SKM-1 (cell line): Measurements from ENCODE around the gene IGSF21.

Source experiments
- DNase-seq: peaks from one replicate; lab custom pipeline; 2025; ENCODE audit not compliant: unreplicated experiment; lab: John Stamatoyannopoulos, UW

The IGSF21 gene

GRCh38 chr1:18256282-18257235, 149.0 kb downstream of the IGSF21 start:
- DNase-seq, result no peak

- no peak for DNase-seq
These were observed 150.2 kb downstream of the IGSF21 start for GRCh38 chr1:18257778-18258177.

- DNase-seq, result no peak
These were observed 154.3 kb downstream of the IGSF21 start for GRCh38 chr1:18261891-18262290.

- no peak for DNase-seq
These were observed 155.1 kb downstream of the IGSF21 start for GRCh38 chr1:18262726-18263125.

GRCh38 chr1:18263547-18264120, 156.0 kb downstream of the IGSF21 start:
- no peak for DNase-seq

- no peak for DNase-seq
These were observed 156.9 kb downstream of the IGSF21 start for GRCh38 chr1:18264450-18265039.

- no peak for DNase-seq
These were observed 158.0 kb downstream of the IGSF21 start for GRCh38 chr1:18265641-18266040.

- no peak for DNase-seq
These were observed 158.8 kb downstream of the IGSF21 start for GRCh38 chr1:18266391-18266790.

GRCh38 chr1:18271336-18271735, 163.7 kb downstream of the IGSF21 start:
- no peak for DNase-seq

- DNase-seq, result no peak
These were observed 171.3 kb downstream of the IGSF21 start for GRCh38 chr1:18278946-18279345.

- DNase-seq, result no peak
These were observed 171.9 kb downstream of the IGSF21 start for GRCh38 chr1:18279351-18280074.

GRCh38 chr1:18280956-18281355, 173.4 kb downstream of the IGSF21 start:
- DNase-seq, result no peak

GRCh38 chr1:18282851-18283600, 175.4 kb downstream of the IGSF21 start:
- no peak for DNase-seq

GRCh38 chr1:18283601-18284385, 176.2 kb downstream of the IGSF21 start:
- no peak for DNase-seq

- no peak for DNase-seq
These were observed 177.4 kb downstream of the IGSF21 start for GRCh38 chr1:18284805-18285537.

- no peak for DNase-seq
These were observed 177.9 kb downstream of the IGSF21 start for GRCh38 chr1:18285538-18285924.

- no peak for DNase-seq
These were observed 181.1 kb downstream of the IGSF21 start for GRCh38 chr1:18288722-18289121.

GRCh38 chr1:18289597-18289996, 182.0 kb downstream of the IGSF21 start:
- DNase-seq, result no peak

GRCh38 chr1:18290740-18291412, 183.3 kb downstream of the IGSF21 start:
- no peak for DNase-seq
